ENCODE data around the gene CCDC27.

DNA sequence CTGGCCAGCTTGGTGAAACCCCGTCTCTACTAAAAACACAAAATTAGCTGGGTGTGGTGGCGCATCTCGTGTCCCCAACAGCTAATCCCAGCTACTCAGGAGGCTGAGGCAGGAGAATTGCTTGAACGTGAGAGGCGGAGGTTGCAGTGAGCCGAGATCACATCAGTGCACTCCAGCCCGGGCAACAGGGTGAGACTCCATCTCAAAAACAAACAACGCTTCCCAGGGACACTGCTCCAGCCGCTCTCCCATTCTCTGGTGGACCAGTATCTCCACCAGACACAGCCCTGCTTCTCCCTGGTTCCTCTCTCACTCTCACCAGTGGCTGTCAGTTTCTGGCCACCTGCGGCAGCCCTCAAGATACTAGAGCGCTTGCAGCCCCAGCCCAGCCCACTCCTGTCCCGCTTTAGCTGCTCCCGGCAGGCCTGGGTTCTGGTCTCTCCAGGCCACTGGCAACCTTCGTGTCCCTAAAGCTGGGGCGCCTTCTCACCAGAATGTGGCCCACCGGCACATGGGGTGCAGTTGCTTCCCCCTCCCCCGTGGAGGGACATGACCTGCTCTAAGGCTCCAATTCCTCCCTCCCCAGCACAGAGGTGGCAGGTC, 65.0 kb downstream of the CCDC27 start:
- no peak for TF ChIP-seq CTCF (conservative IDR thresholded peaks at IDR 0.05; ENCODE audit: low read length)
- no peak for TF ChIP-seq EZH2phosphoT487 (IDR thresholded peaks at IDR 0.05; ENCODE audit: borderline replicate concordance)
